Calu3 (cell line): ENCODE measurements around the gene PRR7. TPM values are rescaled to one million over a fixed set of nuclear protein-coding genes. Genes with fewer than 3 reads are reported as not detected.

ENCODE experiments used
- BruUV-seq: library from RNA; stranded (reverse); fragments of 400-500 nt; replicated peaks from 2 replicates; lab custom pipeline; 2021; lab: Mats Ljungman, UMichigan
- CTCF ChIA-PET: fragments of 300-600 bp; sonication (Branson Sonifier 250); formaldehyde crosslinking; loops from one replicate; lab custom pipeline; 2022; ENCODE audit warnings: antibody characterized with exemption; lab: Charles Lee
- DNase-seq: peaks from one replicate; pipeline ENCODE4 v3.0.0; 2022
- H3K27ac Mint-ChIP-seq: one replicate; pipeline ENCODE4 v1.8.0; 2022; ENCODE audit warnings: mixed read lengths; ENCODE audit not compliant: unreplicated experiment
- H3K27me3 Mint-ChIP-seq: one replicate; pipeline ENCODE4 v1.8.0; 2022; ENCODE audit warnings: mixed read lengths; ENCODE audit not compliant: unreplicated experiment
- H3K36me3 Mint-ChIP-seq: one replicate; pipeline ENCODE4 v1.8.0; 2022; ENCODE audit warnings: mild to moderate bottlenecking, moderate library complexity, mixed read lengths; ENCODE audit not compliant: insufficient read depth, unreplicated experiment
- H3K4me1 Mint-ChIP-seq: one replicate; pipeline ENCODE4 v1.8.0; 2022; ENCODE audit warnings: mild to moderate bottlenecking, low read depth, mixed read lengths; ENCODE audit not compliant: unreplicated experiment
- H3K4me3 Mint-ChIP-seq: one replicate; pipeline ENCODE4 v1.8.0; 2022; ENCODE audit warnings: mild to moderate bottlenecking, low read depth, moderate library complexity, mixed read lengths; ENCODE audit not compliant: unreplicated experiment
- H3K9me3 Mint-ChIP-seq: one replicate; pipeline ENCODE4 v1.8.0; 2022; ENCODE audit warnings: low read depth, mixed read lengths; ENCODE audit not compliant: unreplicated experiment
- CTCF ChIP-seq: fragments of 200-600 bp; IDR thresholded peaks from one replicate; pipeline ENCODE4 v1.8.0; 2022; ENCODE audit warnings: antibody characterized with exemption; ENCODE audit not compliant: unreplicated experiment
- intact Hi-C: fragments of 100-400 bp; cut with micrococcal nuclease; formaldehyde crosslinking; loops from one replicate; pipeline ENCODE4 v1.10.0; 2022; ENCODE audit not compliant: unreplicated experiment
- total RNA-seq: library from RNA; stranded (reverse); gene quantifications from 2 replicates; pipeline ENCODE4 v1.2.3, GENCODE V29; 2022

The PRR7 gene
- total RNA-seq, 1 experiment from 2014 or later = 25.2 TPM

GRCh38 chr5:177404641-177405179, 41.9 kb upstream of the PRR7 start:
- TF ChIP-seq CTCF = no peak
- DNase-seq = no peak
- CTCF ChIA-PET = interaction anchor here (0.9 to 5.2 kb wide), 16 partner anchors 12 to 96 kb away, joined by 3 to 94 read pairs (median 11); partner anchors contain the start of genes GRK6, LMAN2 and PRR7
- Mint-ChIP-seq H3K36me3 (peaks cover 35% of the 10 kb centered on the region), H3K27me3 (no peaks in the 10 kb centered on the region), H3K27ac (peak overlapping the region; percentile 60), H3K4me3 (peak overlapping the region; percentile 77), H3K4me1 (peaks cover 9% of the 10 kb centered on the region), H3K9me3 (no peaks in the 10 kb centered on the region)
- no TSS peak for BruUV-seq
- intact Hi-C loops = loop anchor here (2.0 kb wide), 1 partner anchor 96 kb away; no protein-coding TSS in a partner anchor

GRCh38 chr5:177405312-177405711, 41.3 kb upstream of the PRR7 start:
- H3K9me3 Mint-ChIP-seq = no peaks in the 10 kb centered on the region

GRCh38 chr5:177405805-177406204, 40.8 kb upstream of the PRR7 start:
- no peaks in the 10 kb centered on the region for H3K27me3 Mint-ChIP-seq

More at GRCh38 chr5:177405312-177405711, 41.3 kb upstream of the PRR7 start:
- Mint-ChIP-seq H3K4me1 (peaks cover 9% of the 10 kb centered on the region), H3K27ac (peak overlapping the region; percentile 60), H3K27me3 (no peaks in the 10 kb centered on the region), H3K36me3 (peaks cover 35% of the 10 kb centered on the region), H3K4me3 (peak overlapping the region; percentile 77)
- no peak for DNase-seq
- CTCF ChIA-PET = interaction anchor here (2.3 to 5.2 kb wide), 4 partner anchors 14 to 51 kb away, joined by 7 to 94 read pairs (median 68); partner anchors contain the start of gene PRR7
- intact Hi-C loops = loop anchor here (2.0 kb wide), 1 partner anchor 95 kb away; no protein-coding TSS in a partner anchor
- no TSS peak for BruUV-seq
- no peak for TF ChIP-seq CTCF

More at GRCh38 chr5:177405805-177406204, 40.8 kb upstream of the PRR7 start:
- no peak for TF ChIP-seq CTCF
- Mint-ChIP-seq H3K9me3 (no peaks in the 10 kb centered on the region), H3K4me3 (no peak overlapping the region), H3K4me1 (peaks cover 9% of the 10 kb centered on the region), H3K27ac (no peak overlapping the region), H3K36me3 (peaks cover 35% of the 10 kb centered on the region)
- intact Hi-C loops = loop anchor here (2.0 kb wide), 1 partner anchor 95 kb away; no protein-coding TSS in a partner anchor
- BruUV-seq = no TSS peak
- no peak for DNase-seq
- CTCF ChIA-PET = interaction anchor here (4.1 to 5.2 kb wide), 2 partner anchors 15 to 41 kb away, joined by 57 to 94 read pairs; partner anchors contain the start of gene PRR7
